Body of pancreas (tissue), 4 donors: ENCODE data around the gene SENP7. TPM values are rescaled to one million over a fixed set of nuclear protein-coding genes. Genes with fewer than 3 reads are reported as not detected.
A peak's percentile ranks its signal among the peaks of the same experiment; 100 is the strongest.
"Not testable (repeated sequence)": the region's sequence is repeated elsewhere in the genome, so short reads cannot be mapped to it uniquely, and the experiment has no call there.

Source experiments
- ATAC-seq: fragments of 150-250 bp; one replicate; pipeline ENCODE4 v1.9.1; 2016
- DNase-seq, 4 donors: peaks; one replicate each; pipeline ENCODE4 v3.0.0-alpha.2; 2019
- H3K27ac ChIP-seq, 4 donors: fragments of 200-600 bp; sonication (generic); 1 replicate in 3 of 4; 2 replicates in 1 of 4; pipeline versions ENCODE4 v1.5.1 to v1.6.1; 2016 to 2019; ENCODE audit warnings: mild to moderate bottlenecking in 1 of 4, mixed read lengths in 1 of 4, moderate library complexity in 1 of 4
- H3K27me3 ChIP-seq, 2 donors: fragments of 200-600 bp; sonication (generic); one replicate each; pipeline ENCODE4 v1.6.0; 2016; ENCODE audit warnings: mild to moderate bottlenecking in 1 of 2
- H3K36me3 ChIP-seq, 2 donors: fragments of 200-600 bp; sonication (generic); replicated peaks in 1 of 2; 2 replicates each; pipeline ENCODE4 v1.5.1; 2016; ENCODE audit warnings: low read depth in 2 of 2; ENCODE audit not compliant: insufficient read depth in 1 of 2
- H3K4me1 ChIP-seq: fragments of 200-600 bp; sonication (generic); one replicate; pipeline ENCODE4 v1.6.0; 2016
- H3K4me3 ChIP-seq, 2 donors: fragments of 200-600 bp; sonication (generic); 1 replicate in 1 of 2; 2 replicates in 1 of 2; pipeline ENCODE4 v1.5.1; 2016 to 2019
- H3K9me3 ChIP-seq, 3 donors: fragments of 200-600 bp; sonication (generic); 1 replicate in 2 of 3; 2 replicates in 1 of 3; pipeline ENCODE4 v1.5.1; 2016
- POLR2A ChIP-seq, 3 donors: fragments of 450-650 bp; IDR thresholded peaks; one replicate each; pipeline ENCODE4 v1.6.1; 2016; ENCODE audit warnings: antibody characterized with exemption in 3 of 3, mild to moderate bottlenecking in 2 of 3
- WGBS, 2 donors: methylation state at CpG; one replicate each; pipeline ENCODE4 v1.1.5; 2017; 5-methylcytosine and 5-hydroxymethylcytosine counted together
- intact Hi-C: fragments of 100-400 bp; cut with DNase I; formaldehyde crosslinking; loops from one replicate; pipeline ENCODE4 v1.15.1; 2023
- total RNA-seq, 2 donors: library from RNA; depleted of rRNA; stranded (reverse); fragments of >200 nt; gene quantifications; one replicate each; pipeline ENCODE4 v1.1.0, GENCODE V29; 2016
- TF ChIP-seq, protein P1 (sequence below), 7 experiments: fragments of 450-650 bp in 4 of 7; fragments of 200-600 bp in 3 of 7; sonication (generic) in 3 of 7; IDR thresholded peaks; one replicate each; pipeline ENCODE4 v1.5.1; 2016 to 2019; ENCODE audit warnings: antibody characterized with exemption in 7 of 7

The SENP7 gene
- 10 to 100 TPM; 23.1 to 23.4 TPM for total RNA-seq

GRCh38 chr3:101512646-101513418, at the start of gene SENP7:
SENP7 (minus strand) TSS chr3:101513212; CDS start chr3:101513130, 82 bp downstream.
- Histone ChIP-seq H3K36me3 (no peaks in the 10 kb centered on the region), H3K4me3 (peak within 1 kb of the TSS; percentile 75 to 95), H3K27me3 (no peaks in the 10 kb centered on the region), H3K9me3 (no peaks in the 10 kb centered on the region), H3K4me1 (peaks cover 13% of the 10 kb centered on the region), H3K27ac (peak within 1 kb of the TSS; percentile 54 to 98 (median 89))
- peak; percentile 91 for ATAC-seq
- TF ChIP-seq POLR2A (IDR thresholded peaks at IDR 0.05) = peak in 2 of 3 donors; percentile 48 to 54
- TF ChIP-seq, protein P1, sequence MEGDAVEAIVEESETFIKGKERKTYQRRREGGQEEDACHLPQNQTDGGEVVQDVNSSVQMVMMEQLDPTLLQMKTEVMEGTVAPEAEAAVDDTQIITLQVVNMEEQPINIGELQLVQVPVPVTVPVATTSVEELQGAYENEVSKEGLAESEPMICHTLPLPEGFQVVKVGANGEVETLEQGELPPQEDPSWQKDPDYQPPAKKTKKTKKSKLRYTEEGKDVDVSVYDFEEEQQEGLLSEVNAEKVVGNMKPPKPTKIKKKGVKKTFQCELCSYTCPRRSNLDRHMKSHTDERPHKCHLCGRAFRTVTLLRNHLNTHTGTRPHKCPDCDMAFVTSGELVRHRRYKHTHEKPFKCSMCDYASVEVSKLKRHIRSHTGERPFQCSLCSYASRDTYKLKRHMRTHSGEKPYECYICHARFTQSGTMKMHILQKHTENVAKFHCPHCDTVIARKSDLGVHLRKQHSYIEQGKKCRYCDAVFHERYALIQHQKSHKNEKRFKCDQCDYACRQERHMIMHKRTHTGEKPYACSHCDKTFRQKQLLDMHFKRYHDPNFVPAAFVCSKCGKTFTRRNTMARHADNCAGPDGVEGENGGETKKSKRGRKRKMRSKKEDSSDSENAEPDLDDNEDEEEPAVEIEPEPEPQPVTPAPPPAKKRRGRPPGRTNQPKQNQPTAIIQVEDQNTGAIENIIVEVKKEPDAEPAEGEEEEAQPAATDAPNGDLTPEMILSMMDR (IDR thresholded peaks at IDR 0.05) = no peak
- WGBS, 2 donors = 0 to 1% methylated on average over 48 to 54 of the region's 54 CpGs
- peak; percentile 85 to 89 (median 88) for DNase-seq
- intact Hi-C loops = no loop called here

GRCh38 chr3:101561630-101562328, 48.8 kb upstream of the SENP7 start, which contains the start of gene TRMT10C:
TRMT10C (plus strand) TSS chr3:101561868; CDS start chr3:101564782, 2,914 bp downstream.
- H3K27ac ChIP-seq = peak within 1 kb of the TSS; percentile 69 to 85 (median 75)
- DNase-seq = peak; percentile 87 to 91 (median 89)
- 0 to 1% methylated on average over 25 to 35 of the region's 35 CpGs for WGBS, 2 donors
- intact Hi-C loops = no loop called here
- H3K27me3 ChIP-seq = no peaks in the 10 kb centered on the region
- no peaks in the 10 kb centered on the region for H3K9me3 ChIP-seq
- H3K4me1 ChIP-seq = peaks cover 12% of the 10 kb centered on the region
- peak; percentile 97 for ATAC-seq
- H3K4me3 ChIP-seq = peak within 1 kb of the TSS; percentile 57 to 58
- TF ChIP-seq, protein P1 (IDR thresholded peaks at IDR 0.05) = no peak
- TF ChIP-seq POLR2A (IDR thresholded peaks at IDR 0.05) = peak; percentile 46 to 86 (median 85)
- H3K36me3 ChIP-seq = peaks cover 2 to 4% of the 10 kb centered on the region in 2 donors

DNA sequence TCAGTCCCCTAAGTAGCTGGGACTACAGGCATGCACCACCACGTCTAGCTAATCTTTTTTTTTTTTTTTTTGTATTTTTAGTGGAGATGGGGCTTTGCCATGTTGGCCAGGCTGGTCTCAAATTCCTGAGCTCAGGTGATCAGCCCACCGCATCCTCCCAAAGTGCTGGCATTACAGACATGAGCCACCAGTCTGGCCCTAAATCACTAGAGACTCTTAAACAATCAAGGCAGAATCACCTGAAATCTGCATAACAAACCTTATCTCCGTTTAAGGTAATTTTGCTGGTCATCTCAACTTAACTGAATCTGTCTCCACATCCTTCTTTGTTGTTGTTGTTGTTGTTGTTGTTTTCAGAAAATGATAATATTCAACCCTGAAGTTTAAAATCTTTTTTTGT, 43.1 kb upstream of the SENP7 start:
- no peak overlapping the region for H3K4me3 ChIP-seq
- intact Hi-C loops = no loop called here
- H3K27me3 ChIP-seq = no peaks in the 10 kb centered on the region
- no peaks in the 10 kb centered on the region for H3K9me3 ChIP-seq
- H3K4me1 ChIP-seq = peaks cover 3% of the 10 kb centered on the region
- no peak for TF ChIP-seq POLR2A (IDR thresholded peaks at IDR 0.05)
- TF ChIP-seq, protein P1 (IDR thresholded peaks at IDR 0.05) = no peak
- WGBS, 2 donors = 42 to 48% methylated on average over 3 of the region's 3 CpGs
- no peaks in the 10 kb centered on the region for H3K36me3 ChIP-seq
- no peak overlapping the region for H3K27ac ChIP-seq
- DNase-seq (no peak), ATAC-seq (no peak)

DNA sequence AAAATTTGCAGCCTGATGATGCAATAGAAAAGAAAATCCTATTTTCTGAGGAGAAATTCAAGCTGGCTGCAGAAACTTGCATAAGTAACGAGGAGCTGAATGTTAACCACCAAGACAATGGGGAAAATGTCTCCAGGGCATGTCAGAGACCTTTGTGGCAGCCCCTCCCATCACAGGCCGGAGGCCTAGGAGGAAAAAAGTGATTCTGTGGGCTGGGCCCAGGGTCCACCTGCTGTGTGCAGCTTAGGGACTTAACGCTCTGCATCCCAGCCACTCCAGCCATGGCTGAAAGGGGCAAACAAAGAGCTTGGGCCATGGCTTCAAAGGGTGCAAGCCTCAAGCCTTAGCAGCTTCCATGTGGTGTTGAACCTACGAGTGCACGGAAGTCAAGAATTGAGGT, 40.4 kb upstream of the SENP7 start:
- H3K27me3 ChIP-seq, H3K4me1 ChIP-seq, H3K27ac ChIP-seq, DNase-seq, H3K4me3 ChIP-seq, ATAC-seq, H3K36me3 ChIP-seq, H3K9me3 ChIP-seq, intact Hi-C loops: not testable (repeated sequence)
- 70 to 79% methylated on average over 5 of the region's 5 CpGs for WGBS, 2 donors

DNA sequence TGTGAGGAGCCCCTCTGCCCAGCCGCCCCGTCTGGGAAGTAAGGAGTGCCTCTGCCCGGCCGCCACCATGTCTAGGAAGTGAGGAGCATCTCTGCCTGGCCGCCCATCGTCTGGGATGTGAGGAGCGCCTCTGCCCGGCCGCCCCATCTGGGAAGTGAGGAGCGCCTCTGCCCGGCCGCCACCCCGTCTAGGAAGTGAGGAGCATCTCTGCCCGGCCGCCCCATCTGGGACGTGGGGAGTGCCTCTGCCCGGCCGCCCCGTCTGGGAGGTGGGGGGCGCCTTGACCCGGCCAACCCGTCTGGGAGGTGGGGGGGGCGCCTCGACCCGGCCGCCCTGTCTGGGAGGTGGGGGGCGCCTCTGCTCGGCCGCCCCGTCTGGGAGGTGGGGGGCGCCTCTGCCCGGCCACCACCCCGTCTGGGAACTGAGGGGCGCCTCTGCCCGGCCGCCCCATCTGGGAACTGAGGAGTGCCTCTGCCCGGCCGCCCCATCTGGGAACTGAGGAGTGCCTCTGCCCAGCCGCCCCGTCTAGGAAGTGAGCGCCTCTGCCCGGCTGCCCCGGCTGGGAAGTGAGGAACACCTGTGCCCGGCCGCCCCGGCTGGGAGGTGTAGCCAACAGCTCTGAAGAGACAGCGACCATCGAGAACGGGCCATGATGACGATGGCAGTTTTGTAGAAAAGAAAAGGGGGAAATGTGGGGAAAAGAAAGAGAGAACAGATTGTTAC, 38.5 kb upstream of the SENP7 start:
- H3K9me3 ChIP-seq, H3K4me1 ChIP-seq, H3K4me3 ChIP-seq, DNase-seq, H3K36me3 ChIP-seq, ATAC-seq, intact Hi-C loops, H3K27ac ChIP-seq, H3K27me3 ChIP-seq: not testable (repeated sequence)
- WGBS, 2 donors = 91 to 96% methylated on average over 7 to 46 of the region's 50 CpGs
